Neural progenitor cell (in vitro differentiated cells): ENCODE measurements around the gene WDR44. TPM values are rescaled to one million over a fixed set of nuclear protein-coding genes. Genes with fewer than 3 reads are reported as not detected.
A peak's percentile ranks its signal among the peaks of the same experiment; 100 is the strongest.
"Not testable (repeated sequence)": the region's sequence is repeated elsewhere in the genome, so short reads cannot be mapped to it uniquely, and the experiment has no call there.

Source experiments
- DNase-seq: peaks from one replicate; pipeline ENCODE4 v3.0.0-alpha.2; 2016; ENCODE audit warnings: low spot score
- H2AFZ ChIP-seq: fragments of 200-600 bp; sonication (generic); replicated peaks from 2 replicates; pipeline ENCODE4 v1.6.1; 2016; ENCODE audit warnings: antibody characterized with exemption
- H3F3A ChIP-seq: fragments of 200-600 bp; sonication (generic); 2 replicates; pipeline ENCODE4 v1.6.1; 2016; ENCODE audit warnings: antibody characterized with exemption, low read depth
- H3K27ac ChIP-seq: fragments of 200-600 bp; sonication (generic); 2 replicates; pipeline ENCODE4 v1.5.1; 2016; ENCODE audit warnings: mild to moderate bottlenecking
- H3K27me3 ChIP-seq: fragments of 200-600 bp; sonication (generic); 2 replicates; pipeline ENCODE4 v1.6.1; 2016; ENCODE audit warnings: mild to moderate bottlenecking, moderate library complexity
- H3K36me3 ChIP-seq: fragments of 200-600 bp; sonication (generic); 2 replicates; pipeline ENCODE4 v1.5.1; 2016
- H3K4me1 ChIP-seq: fragments of 200-600 bp; sonication (generic); 2 replicates; pipeline ENCODE4 v1.6.1; 2016; ENCODE audit warnings: mixed run types
- H3K4me2 ChIP-seq: fragments of 200-600 bp; sonication (generic); 2 replicates; pipeline ENCODE4 v1.6.1; 2016
- H3K4me3 ChIP-seq: fragments of 200-600 bp; sonication (generic); 2 replicates; pipeline ENCODE4 v1.5.1; 2016
- H3K79me2 ChIP-seq: fragments of 200-600 bp; sonication (generic); 2 replicates; pipeline ENCODE4 v1.6.1; 2016; ENCODE audit warnings: low read depth
- H3K9ac ChIP-seq: fragments of 200-600 bp; sonication (generic); 2 replicates; pipeline ENCODE4 v1.6.1; 2016
- H3K9me3 ChIP-seq: fragments of 200-600 bp; sonication (generic); 2 replicates; pipeline ENCODE4 v1.5.1; 2016; ENCODE audit warnings: low read depth
- H4K20me1 ChIP-seq: fragments of 200-600 bp; sonication (generic); 2 replicates; pipeline ENCODE4 v1.6.1; 2016; ENCODE audit warnings: low read depth
- H3K27ac Mint-ChIP-seq: 3 replicates; pipeline ENCODE4 v1.8.0; 2021; ENCODE audit warnings: mixed read lengths
- H3K27me3 Mint-ChIP-seq: 2 replicates; pipeline ENCODE4 v1.8.0; 2022; ENCODE audit warnings: low read depth, mild to moderate bottlenecking, inconsistent platforms, moderate library complexity, mixed read lengths; ENCODE audit not compliant: insufficient read depth
- H3K36me3 Mint-ChIP-seq: 3 replicates; pipeline ENCODE4 v1.8.0; 2021; ENCODE audit warnings: mixed read lengths
- H3K4me1 Mint-ChIP-seq: 3 replicates; pipeline ENCODE4 v1.8.0; 2021; ENCODE audit warnings: mixed read lengths
- H3K4me3 Mint-ChIP-seq: 3 replicates; pipeline ENCODE4 v1.8.0; 2021; ENCODE audit warnings: mild to moderate bottlenecking, moderate library complexity, mixed read lengths
- H3K9me3 Mint-ChIP-seq: 3 replicates; pipeline ENCODE4 v1.8.0; 2020; ENCODE audit warnings: mixed read lengths
- CTCF ChIP-seq: fragments of 200-600 bp; sonication (generic); IDR thresholded peaks from 2 replicates; pipeline ENCODE4 v1.5.1; 2017; ENCODE audit warnings: antibody characterized with exemption, mild to moderate bottlenecking
- EZH2 ChIP-seq: fragments of 200-600 bp; sonication (generic); IDR thresholded peaks from 2 replicates; pipeline ENCODE4 v1.6.1; 2017; ENCODE audit warnings: antibody characterized with exemption, mild to moderate bottlenecking, moderate library complexity
- EZH2phosphoT487 ChIP-seq: fragments of 200-600 bp; sonication (generic); IDR thresholded peaks from 2 replicates; pipeline ENCODE4 v1.6.1; 2017; ENCODE audit warnings: antibody characterized with exemption
- total RNA-seq: library from RNA; depleted of rRNA; stranded (reverse); fragments of >200 nt; gene quantifications from 2 replicates; pipeline ENCODE4 v1.2.3, GENCODE V29; 2015; ENCODE audit warnings: low replicate concordance

The WDR44 gene
- total RNA-seq, 1 donor from 2014 or later: 18.0 TPM

GRCh38 chrX:118455013-118455412 is 109.1 kb downstream of the WDR44 start:
- Histone ChIP-seq H4K20me1 (no peaks in the 10 kb centered on the region), H3F3A (no peaks in the 10 kb centered on the region), H3K36me3 (no peaks in the 10 kb centered on the region), H3K27ac (no peak overlapping the region), H2AFZ (no peak overlapping the region), H3K4me1 (no peaks in the 10 kb centered on the region), H3K27me3 (no peaks in the 10 kb centered on the region), H3K9ac (no peak overlapping the region), H3K4me3 (no peak overlapping the region), H3K79me2 (no peaks in the 10 kb centered on the region), H3K9me3 (no peaks in the 10 kb centered on the region), H3K4me2 (no peak overlapping the region)
- Mint-ChIP-seq H3K36me3 (peaks cover 30% of the 10 kb centered on the region), H3K27me3 (peaks cover 2% of the 10 kb centered on the region), H3K4me1 (no peaks in the 10 kb centered on the region), H3K27ac (no peak overlapping the region), H3K9me3 (no peaks in the 10 kb centered on the region), H3K4me3 (no peak overlapping the region)
- DNase-seq: no peak
- no peak for TF ChIP-seq EZH2
- no peak for TF ChIP-seq CTCF
- TF ChIP-seq EZH2phosphoT487: no peak

DNA sequence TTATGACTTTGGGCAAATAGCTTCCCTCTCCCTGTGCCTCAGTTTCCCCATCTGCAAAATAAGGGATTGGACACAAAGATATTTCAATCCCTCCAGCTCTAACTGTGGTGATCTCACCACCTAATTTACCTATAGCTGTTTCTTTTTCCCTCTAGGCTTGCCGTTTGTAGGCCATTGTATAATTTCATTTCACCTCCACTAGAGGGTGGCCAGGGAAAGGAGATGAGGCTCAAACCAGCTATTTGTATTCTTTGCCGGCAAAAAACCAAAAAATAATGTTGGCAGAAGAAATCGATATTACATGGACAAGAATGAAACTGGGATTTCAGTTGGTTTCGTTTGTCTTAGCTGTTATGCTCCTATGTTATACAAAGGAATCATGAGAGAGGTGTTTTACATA is 113.6 kb downstream of the WDR44 start:
- peak; percentile 36 for DNase-seq
- Histone ChIP-seq H2AFZ (no peak overlapping the region), H3K4me2 (no peak overlapping the region), H3K79me2 (no peaks in the 10 kb centered on the region), H3K27ac (no peak overlapping the region), H3K4me1 (no peaks in the 10 kb centered on the region), H3K9me3 (no peaks in the 10 kb centered on the region), H3K36me3 (no peaks in the 10 kb centered on the region), H3F3A (no peaks in the 10 kb centered on the region), H3K27me3 (no peaks in the 10 kb centered on the region), H3K9ac (no peak overlapping the region), H3K4me3 (no peak overlapping the region), H4K20me1 (no peaks in the 10 kb centered on the region)
- no peaks in the 10 kb centered on the region for H3K4me1 Mint-ChIP-seq
- no peaks in the 10 kb centered on the region for H3K27me3 Mint-ChIP-seq
- peaks cover 7% of the 10 kb centered on the region for H3K36me3 Mint-ChIP-seq
- no peak overlapping the region for H3K27ac Mint-ChIP-seq
- no peaks in the 10 kb centered on the region for H3K9me3 Mint-ChIP-seq
- no peak for TF ChIP-seq EZH2
- no peak for TF ChIP-seq EZH2phosphoT487
- TF ChIP-seq CTCF: peak; percentile 56
- H3K4me3 Mint-ChIP-seq: no peak overlapping the region

DNA sequence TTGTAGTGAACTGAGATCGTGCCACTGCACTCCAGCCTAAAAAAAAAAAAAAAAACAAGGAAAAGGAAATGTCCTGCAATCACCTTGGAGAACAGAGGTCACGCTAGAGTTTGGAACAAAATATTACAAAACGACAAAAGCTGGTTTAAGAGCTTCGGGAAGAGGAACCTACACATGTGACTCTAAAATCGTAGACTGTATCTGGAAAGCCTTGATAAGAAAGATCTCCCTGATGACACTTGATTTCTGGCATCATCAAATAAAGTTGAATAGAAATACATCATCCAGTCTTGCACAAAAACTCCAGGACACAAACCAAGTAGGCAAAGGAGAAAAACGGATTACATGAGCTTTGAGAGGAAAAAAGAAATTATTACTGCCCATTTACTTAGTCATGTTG is 118.6 kb downstream of the WDR44 start:
- H3K9me3 ChIP-seq: no peaks in the 10 kb centered on the region
- H3K27me3 ChIP-seq: no peaks in the 10 kb centered on the region
- Mint-ChIP-seq H3K4me1 (no peaks in the 10 kb centered on the region), H3K4me3 (no peak overlapping the region), H3K9me3 (no peaks in the 10 kb centered on the region), H3K27me3 (no peaks in the 10 kb centered on the region), H3K36me3 (no peaks in the 10 kb centered on the region), H3K27ac (no peak overlapping the region)
- H3K4me1 ChIP-seq: no peaks in the 10 kb centered on the region
- H3K27ac ChIP-seq: no peak overlapping the region
- H3K9ac ChIP-seq: no peak overlapping the region
- H3K36me3 ChIP-seq: no peaks in the 10 kb centered on the region
- no peak overlapping the region for H3K4me2 ChIP-seq
- H3K4me3 ChIP-seq: no peak overlapping the region
- H4K20me1 ChIP-seq: no peaks in the 10 kb centered on the region
- no peak overlapping the region for H2AFZ ChIP-seq
- no peak for DNase-seq
- TF ChIP-seq EZH2 (no peak), EZH2phosphoT487 (no peak), CTCF (no peak)
- no peaks in the 10 kb centered on the region for H3K79me2 ChIP-seq
- no peaks in the 10 kb centered on the region for H3F3A ChIP-seq

DNA sequence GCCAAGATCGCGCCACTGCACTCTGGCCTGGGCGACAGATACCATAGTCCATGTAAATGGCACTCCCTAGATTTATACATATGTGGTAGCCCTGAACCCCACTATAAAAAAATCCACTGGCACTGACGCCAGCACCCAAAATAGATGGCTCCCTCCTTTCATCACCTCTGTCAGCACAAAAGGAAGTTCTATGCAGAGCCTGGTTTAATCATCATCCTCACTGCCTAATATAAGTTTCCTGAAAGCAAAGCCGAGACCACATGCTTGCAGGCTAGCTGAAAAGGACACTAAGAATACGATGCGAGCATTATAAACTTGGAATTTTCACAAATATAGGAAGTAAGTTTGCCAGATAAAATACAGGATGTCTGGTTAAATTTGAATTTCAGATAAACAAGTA is 122.2 kb downstream of the WDR44 start:
- H3F3A ChIP-seq: no peaks in the 10 kb centered on the region
- no peaks in the 10 kb centered on the region for H3K79me2 ChIP-seq
- H3K4me3 ChIP-seq: no peak overlapping the region
- H3K9ac ChIP-seq: no peak overlapping the region
- no peaks in the 10 kb centered on the region for H3K4me1 ChIP-seq
- TF ChIP-seq EZH2phosphoT487: no peak
- no peaks in the 10 kb centered on the region for H3K4me1 Mint-ChIP-seq
- H2AFZ ChIP-seq: no peak overlapping the region
- H4K20me1 ChIP-seq: no peaks in the 10 kb centered on the region
- no peak overlapping the region for H3K27ac ChIP-seq
- H3K27ac Mint-ChIP-seq: no peak overlapping the region
- no peak overlapping the region for H3K4me3 Mint-ChIP-seq
- H3K27me3 ChIP-seq: no peaks in the 10 kb centered on the region
- no peaks in the 10 kb centered on the region for H3K27me3 Mint-ChIP-seq
- DNase-seq: no peak
- peaks cover 3% of the 10 kb centered on the region for H3K36me3 Mint-ChIP-seq
- no peak overlapping the region for H3K4me2 ChIP-seq
- H3K36me3 ChIP-seq: no peaks in the 10 kb centered on the region
- no peaks in the 10 kb centered on the region for H3K9me3 ChIP-seq
- H3K9me3 Mint-ChIP-seq: peaks cover 3% of the 10 kb centered on the region

GRCh38 chrX:118470721-118471347 is 124.9 kb downstream of the WDR44 start:
- H3K27ac Mint-ChIP-seq, DNase-seq, H2AFZ ChIP-seq, H3K9me3 ChIP-seq, H3F3A ChIP-seq, H3K36me3 ChIP-seq, H3K4me3 ChIP-seq, H4K20me1 ChIP-seq, H3K9me3 Mint-ChIP-seq, H3K4me1 ChIP-seq, H3K4me1 Mint-ChIP-seq, H3K36me3 Mint-ChIP-seq, H3K4me2 ChIP-seq, H3K27ac ChIP-seq, H3K4me3 Mint-ChIP-seq, H3K79me2 ChIP-seq, H3K27me3 Mint-ChIP-seq, H3K9ac ChIP-seq, H3K27me3 ChIP-seq: not testable (repeated sequence)
